ENCODE measurements around the gene SLC24A3. TPM values are rescaled to one million over a fixed set of nuclear protein-coding genes. Genes with fewer than 3 reads are reported as not detected.

SLC24A3 gene
- total and polyA plus RNA-seq, 2 experiments from 2014 or later, result 0.81 to 2.5 TPM

GRCh38 chr20:19745106-19745505 lies 532.7 kb downstream of the SLC24A3 start (continued):
- TF ChIP-seq ZNF462 (CRISPR knock-in tag; IDR thresholded peaks at IDR 0.05) (no peak), EZH2phosphoT487 (IDR thresholded peaks at IDR 0.05; ENCODE audit: unreplicated experiment) (no peak), STAT1 (IDR thresholded peaks at IDR 0.05; ENCODE audit: unreplicated experiment) (no peak), POLR2AphosphoS5 (IDR thresholded peaks at IDR 0.05; ENCODE audit: low read depth) (no peak)

GRCh38 chr20:19745584-19745983 lies 533.1 kb downstream of the SLC24A3 start:
- H3K79me2 ChIP-seq (replicated peaks; ENCODE audit: insufficient read depth), result no peaks in the 10 kb centered on the region
- DNase-seq (ENCODE audit: low spot score) (no peak), ATAC-seq (no peak)
- 0 out of 2 replicates have a peak, but pooled peaks cover 2% of the 10 kb centered on the region for H3K27me3 ChIP-seq (ENCODE audit: insufficient read depth)
- no peaks in the 10 kb centered on the region for H3K36me3 ChIP-seq (ENCODE audit: insufficient read depth)
- no peak overlapping the region for H3K27ac ChIP-seq (ENCODE audit: low read depth)
- no peaks in the 10 kb centered on the region for H3F3A ChIP-seq (replicated peaks; ENCODE audit: low read depth)
- no peak overlapping the region for H3K4me3 ChIP-seq
- no peak overlapping the region for H2AFZ ChIP-seq
- TF ChIP-seq ZNF331 (CRISPR knock-in tag; IDR thresholded peaks at IDR 0.05; ENCODE audit: low read depth) (peak; percentile 94), ETS1 (IDR thresholded peaks at IDR 0.05) (no peak)
- Mint-ChIP-seq H3K4me3 (no peak overlapping the region), H3K36me3 (ENCODE audit: low read depth) (peaks cover 3% of the 10 kb centered on the region; the same call in 2 of the 3 replicates), H3K27ac (no peak overlapping the region), H3K27me3 (ENCODE audit: insufficient read depth, low read depth, poor library complexity) (peaks cover 1% of the 10 kb centered on the region), H3K9me3 (peaks cover 7% of the 10 kb centered on the region), H3K4me1 (peaks cover 22% of the 10 kb centered on the region)
- peaks cover 9% of the 10 kb centered on the region; the same call in 1 of the 2 replicates for H3K9me2 ChIP-seq (ENCODE audit: insufficient read depth)
- H3K4me2 ChIP-seq, result no peak overlapping the region
- no peaks in the 10 kb centered on the region; the same call in 1 of the 2 replicates for H3K4me1 ChIP-seq (ENCODE audit: insufficient read depth)
- H4K20me1 ChIP-seq (replicated peaks; ENCODE audit: insufficient read depth), result no peaks in the 10 kb centered on the region
